ENCODE data around the gene MEF2B.

Gene MEF2B

DNA sequence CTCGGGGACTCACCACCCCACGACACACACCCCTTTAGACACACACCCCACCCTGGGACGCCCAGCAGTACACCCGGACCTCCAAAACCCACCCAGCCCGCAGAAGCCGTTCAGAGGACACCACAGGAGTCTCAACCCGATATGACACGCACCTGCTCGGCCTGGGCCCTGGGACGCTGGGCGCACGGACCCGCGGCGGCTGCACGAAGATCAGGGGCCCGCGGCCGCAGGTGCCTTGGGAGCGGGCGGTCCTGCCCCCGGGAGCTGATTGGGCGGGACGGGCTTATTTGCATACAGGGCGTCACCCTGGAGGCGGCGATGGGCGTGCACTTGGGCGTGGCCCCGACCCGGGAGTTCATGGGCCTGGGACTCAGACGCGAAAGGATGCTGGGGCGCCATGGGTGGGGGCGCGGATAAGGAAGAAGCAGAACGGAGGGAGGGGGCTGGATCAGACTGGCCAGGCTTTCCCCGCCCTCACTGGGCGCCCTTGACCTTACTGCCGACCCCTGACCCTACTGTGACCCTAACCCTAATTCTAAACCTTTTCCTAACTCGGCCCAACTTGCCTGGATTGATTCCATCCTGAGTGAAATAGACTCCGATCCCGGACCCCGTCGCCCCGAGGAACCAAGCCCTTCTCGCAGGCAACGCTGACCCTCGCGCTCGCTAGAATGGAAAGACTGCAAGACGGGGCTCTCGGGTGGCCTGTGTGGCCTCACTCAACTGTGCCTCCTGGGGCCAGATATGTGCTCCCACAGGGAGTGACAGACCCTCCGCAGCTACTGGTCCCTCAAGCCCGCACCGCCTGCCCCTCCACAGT, at the start of gene MEF2B:
Gene MEF2B, minus strand, starts transcription at position 211 of the 820 bp plus-strand sequence. CDS start 19,528 bp downstream, outside the sequence.
- DNase-seq (ENCODE audit: low read depth) = peak; percentile 88
- TF ChIP-seq, protein P1, sequence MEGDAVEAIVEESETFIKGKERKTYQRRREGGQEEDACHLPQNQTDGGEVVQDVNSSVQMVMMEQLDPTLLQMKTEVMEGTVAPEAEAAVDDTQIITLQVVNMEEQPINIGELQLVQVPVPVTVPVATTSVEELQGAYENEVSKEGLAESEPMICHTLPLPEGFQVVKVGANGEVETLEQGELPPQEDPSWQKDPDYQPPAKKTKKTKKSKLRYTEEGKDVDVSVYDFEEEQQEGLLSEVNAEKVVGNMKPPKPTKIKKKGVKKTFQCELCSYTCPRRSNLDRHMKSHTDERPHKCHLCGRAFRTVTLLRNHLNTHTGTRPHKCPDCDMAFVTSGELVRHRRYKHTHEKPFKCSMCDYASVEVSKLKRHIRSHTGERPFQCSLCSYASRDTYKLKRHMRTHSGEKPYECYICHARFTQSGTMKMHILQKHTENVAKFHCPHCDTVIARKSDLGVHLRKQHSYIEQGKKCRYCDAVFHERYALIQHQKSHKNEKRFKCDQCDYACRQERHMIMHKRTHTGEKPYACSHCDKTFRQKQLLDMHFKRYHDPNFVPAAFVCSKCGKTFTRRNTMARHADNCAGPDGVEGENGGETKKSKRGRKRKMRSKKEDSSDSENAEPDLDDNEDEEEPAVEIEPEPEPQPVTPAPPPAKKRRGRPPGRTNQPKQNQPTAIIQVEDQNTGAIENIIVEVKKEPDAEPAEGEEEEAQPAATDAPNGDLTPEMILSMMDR (IDR thresholded peaks at IDR 0.05; ENCODE audit: insufficient read depth, low read depth, low read length, missing control alignments) = no peak
- H3K4me3 ChIP-seq (ENCODE audit: low read depth, low read length) = peak within 1 kb of the TSS; percentile 46

DNA sequence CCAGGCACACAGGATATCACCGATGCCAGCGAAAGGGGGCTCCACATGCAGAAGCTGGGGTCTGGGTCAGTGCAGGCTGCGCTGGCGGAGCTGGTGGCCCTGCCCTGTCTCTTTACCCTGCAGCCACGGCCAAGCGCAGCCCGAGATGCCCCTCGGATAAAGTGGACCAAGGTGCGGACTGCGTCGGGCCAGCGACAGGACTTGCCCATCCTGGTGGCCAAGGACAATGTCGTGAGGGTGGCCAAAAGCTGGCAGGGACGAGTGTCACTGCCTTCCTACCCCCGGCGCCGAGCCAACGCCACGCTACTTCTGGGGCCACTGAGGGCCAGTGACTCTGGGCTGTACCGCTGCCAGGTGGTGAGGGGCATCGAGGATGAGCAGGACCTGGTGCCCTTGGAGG, 48.8 kb upstream of the MEF2B start:
- no peak overlapping the region for H3K4me3 ChIP-seq (ENCODE audit: low read depth, low read length)
- TF ChIP-seq, protein P1 (IDR thresholded peaks at IDR 0.05; ENCODE audit: insufficient read depth, low read depth, low read length, missing control alignments) = no peak
- DNase-seq (ENCODE audit: low read depth) = no peak

DNA sequence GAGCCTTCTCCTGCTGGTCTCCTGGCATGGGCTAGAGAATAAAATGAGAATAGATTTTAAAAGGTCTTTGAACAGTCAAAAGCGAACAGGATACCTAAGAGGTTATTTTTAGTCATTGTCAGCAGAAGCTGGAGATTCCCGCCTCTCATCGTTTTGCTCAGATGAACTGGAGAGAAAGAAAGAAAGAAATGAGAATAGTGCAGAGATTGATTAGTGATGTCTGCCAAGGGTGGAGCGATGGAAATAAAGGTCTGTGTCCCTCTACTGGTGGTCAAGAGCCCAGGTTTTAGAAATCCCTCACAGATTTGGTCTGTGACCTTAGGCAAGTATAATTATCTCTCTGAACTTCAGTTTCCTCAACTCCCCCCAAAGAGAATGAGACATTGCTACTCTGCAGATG, 47.0 kb upstream of the MEF2B start:
- peak; percentile 75 for DNase-seq (ENCODE audit: low read depth)
- TF ChIP-seq, protein P1 (IDR thresholded peaks at IDR 0.05; ENCODE audit: insufficient read depth, low read depth, low read length, missing control alignments) = peak; percentile 16
- no peak overlapping the region for H3K4me3 ChIP-seq (ENCODE audit: low read depth, low read length)

DNA sequence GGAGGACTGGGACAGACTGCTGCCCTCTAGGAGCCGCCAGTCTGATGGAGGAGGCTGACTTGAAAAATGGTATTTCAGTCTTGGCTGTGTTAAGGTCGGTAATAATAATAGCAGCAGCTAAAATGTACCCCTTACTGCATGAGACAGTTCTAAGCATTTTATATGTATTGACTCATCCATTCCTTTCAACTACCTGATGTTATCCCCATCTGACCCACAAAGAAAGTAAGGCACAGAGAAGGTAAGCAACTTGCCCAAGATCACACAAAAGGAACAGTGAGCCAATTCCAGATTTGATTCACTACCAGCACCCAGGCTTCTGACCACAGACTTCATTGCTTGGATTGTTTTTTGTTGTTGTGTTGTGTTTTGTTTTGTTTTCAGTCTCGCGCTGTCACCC, 45.7 kb upstream of the MEF2B start:
- DNase-seq (ENCODE audit: low read depth) = no peak
- H3K4me3 ChIP-seq (ENCODE audit: low read depth, low read length) = no peak overlapping the region
- TF ChIP-seq, protein P1 (IDR thresholded peaks at IDR 0.05; ENCODE audit: insufficient read depth, low read depth, low read length, missing control alignments) = no peak

DNA sequence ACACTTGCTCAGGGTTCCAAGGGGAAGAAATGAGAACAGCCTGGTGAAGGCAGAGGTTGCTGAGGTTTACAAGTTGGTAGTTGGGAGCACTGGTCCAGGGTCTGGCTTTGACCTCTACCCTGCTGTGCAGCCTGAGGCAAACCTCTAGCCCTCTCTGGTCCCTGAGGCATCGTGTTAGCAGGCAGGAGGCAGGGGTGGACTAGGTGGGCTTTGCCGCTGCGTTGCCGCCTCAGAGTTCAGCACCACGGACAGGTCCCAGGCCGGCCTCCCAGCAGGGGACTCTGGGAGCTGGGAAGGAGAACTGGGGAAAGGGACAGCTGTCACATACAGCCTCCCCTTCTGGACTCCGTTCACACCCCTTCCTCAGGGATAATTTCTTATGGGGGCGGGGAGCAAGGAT, 44.8 kb upstream of the MEF2B start:
- TF ChIP-seq, protein P1 (IDR thresholded peaks at IDR 0.05; ENCODE audit: insufficient read depth, low read depth, low read length, missing control alignments) = no peak
- no peak for DNase-seq (ENCODE audit: low read depth)
- no peak overlapping the region for H3K4me3 ChIP-seq (ENCODE audit: low read depth, low read length)

DNA sequence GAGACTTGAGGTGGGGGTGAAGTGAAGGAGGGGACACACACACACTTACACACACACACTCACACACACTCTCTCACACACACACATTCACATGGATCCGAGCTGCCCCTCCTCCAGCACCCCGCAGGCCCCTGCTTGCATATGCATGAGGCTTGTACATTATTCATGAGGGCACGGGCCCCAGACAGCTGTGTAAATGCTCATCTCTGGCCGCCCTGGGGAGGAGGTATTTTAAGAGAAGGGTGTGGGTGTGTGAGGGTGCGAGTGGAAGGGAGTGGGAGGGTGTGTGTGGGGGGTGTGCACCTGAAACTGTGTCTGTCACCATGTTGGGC, 44.1 kb upstream of the MEF2B start:
- TF ChIP-seq, protein P1 (IDR thresholded peaks at IDR 0.05; ENCODE audit: insufficient read depth, low read depth, low read length, missing control alignments) = no peak
- DNase-seq (ENCODE audit: low read depth) = peak; percentile 28
- no peak overlapping the region for H3K4me3 ChIP-seq (ENCODE audit: low read depth, low read length)
